Measurements from ENCODE around the gene NEK9. TPM values are rescaled to one million over a fixed set of nuclear protein-coding genes. Genes with fewer than 3 reads are reported as not detected.

NEK9 gene
- total RNA-seq, 1 donor from 2014 or later: 133 TPM

- peaks cover 40% of the 10 kb centered on the region for H3K36me3 Mint-ChIP-seq
- no peaks in the 10 kb centered on the region for H3K4me1 Mint-ChIP-seq
- no peaks in the 10 kb centered on the region for H3K27me3 Mint-ChIP-seq (ENCODE audit: low read depth)
- no peak for TF ChIP-seq CTCF (IDR thresholded peaks at IDR 0.05; ENCODE audit: unreplicated experiment)
- no peaks in the 10 kb centered on the region for H3K9me3 Mint-ChIP-seq
- H3K4me3 Mint-ChIP-seq: no peak overlapping the region
- no peak for DNase-seq (ENCODE audit: low spot score in 2 of 2, unreplicated experiment in 2 of 2)
- no peak overlapping the region for H3K27ac Mint-ChIP-seq
Observed at GRCh38 chr14:75032939-75033338, 93.9 kb downstream of the NEK9 start.

- Mint-ChIP-seq H3K27me3 (ENCODE audit: low read depth) (no peaks in the 10 kb centered on the region), H3K36me3 (peaks cover 32% of the 10 kb centered on the region), H3K4me1 (no peaks in the 10 kb centered on the region), H3K4me3 (no peak overlapping the region), H3K9me3 (no peaks in the 10 kb centered on the region), H3K27ac (no peak overlapping the region)
- no peak for DNase-seq (ENCODE audit: low spot score in 2 of 2, unreplicated experiment in 2 of 2)
- no peak for TF ChIP-seq CTCF (IDR thresholded peaks at IDR 0.05; ENCODE audit: unreplicated experiment)
Observed at GRCh38 chr14:75030147-75030546, 96.7 kb downstream of the NEK9 start.

Other genes with a start within 250 kb of the NEK9 start
- gene DLST, start 245.1 kb downstream of the NEK9 start, total RNA-seq: 74.4 to 81.5 TPM (median 79.7 TPM) in 3 replicates
- gene RPS6KL1, start 203.8 kb downstream of the NEK9 start, total RNA-seq: 0.13 to 1.1 TPM (median 0.70 TPM) in 3 replicates
- gene PGF, start 171.5 kb downstream of the NEK9 start, total RNA-seq: 8.4 to 9.6 TPM (median 8.6 TPM) in 3 replicates
- gene EIF2B2, start 124.1 kb downstream of the NEK9 start, total RNA-seq: 31.0 to 34.7 TPM (median 33.9 TPM) in 3 replicates
- 40.3 to 47.4 TPM (median 47.0 TPM) in 3 replicates for gene MLH3, start 75.6 kb downstream of the NEK9 start, total RNA-seq
- gene ACYP1, start 63.0 kb downstream of the NEK9 start, total RNA-seq: 16.7 to 17.5 TPM (median 17.3 TPM) in 3 replicates
- gene ZC2HC1C, start 57.4 kb downstream of the NEK9 start, total RNA-seq: 2.3 to 3.6 TPM (median 2.4 TPM) in 3 replicates
- gene TMED10, start 49.6 kb upstream of the NEK9 start, total RNA-seq: 237 to 242 TPM (median 241 TPM) in 3 replicates
- gene FOS, start 151.8 kb upstream of the NEK9 start, total RNA-seq: 789 to 796 TPM (median 796 TPM) in 3 replicates

Data from mesothelial cell of epicardium (in vitro differentiated cells).